ENCODE data around the gene ENAH.
A peak's percentile ranks its signal among the peaks of the same experiment; 100 is the strongest.

ENAH gene

GRCh38 chr1:225554216-225554812 lies 98.6 kb downstream of the ENAH start:
- DNase-seq: peak; percentile 35

GRCh38 chr1:225549821-225550220 lies 103.1 kb downstream of the ENAH start:
- no peak for DNase-seq

GRCh38 chr1:225548140-225548857 lies 104.6 kb downstream of the ENAH start:
- DNase-seq: no peak

GRCh38 chr1:225545649-225546048 lies 107.3 kb downstream of the ENAH start:
- DNase-seq: no peak

- no peak for DNase-seq
Observed at GRCh38 chr1:225544924-225545323, 108.0 kb downstream of the ENAH start.

- no peak for DNase-seq
Observed at GRCh38 chr1:225544263-225544662, 108.7 kb downstream of the ENAH start.

- no peak for DNase-seq
Observed at GRCh38 chr1:225543350-225543749, 109.6 kb downstream of the ENAH start.

GRCh38 chr1:225541383-225541782 lies 111.5 kb downstream of the ENAH start:
- DNase-seq: no peak

- no peak for DNase-seq
Observed at GRCh38 chr1:225539575-225539974, 113.3 kb downstream of the ENAH start.

GRCh38 chr1:225539069-225539468 lies 113.9 kb downstream of the ENAH start:
- DNase-seq: no peak

GRCh38 chr1:225537554-225538251 lies 115.2 kb downstream of the ENAH start:
- no peak for DNase-seq

- no peak for DNase-seq
Observed at GRCh38 chr1:225535280-225535679, 117.6 kb downstream of the ENAH start.

- no peak for DNase-seq
Observed at GRCh38 chr1:225534772-225535171, 118.2 kb downstream of the ENAH start.

GRCh38 chr1:225534135-225534534 lies 118.8 kb downstream of the ENAH start:
- no peak for DNase-seq

- no peak for DNase-seq
Observed at GRCh38 chr1:225533238-225533637, 119.7 kb downstream of the ENAH start.

GRCh38 chr1:225532240-225532944 lies 120.5 kb downstream of the ENAH start:
- no peak for DNase-seq

GRCh38 chr1:225529726-225530125 lies 123.2 kb downstream of the ENAH start:
- DNase-seq: no peak

- no peak for DNase-seq
Observed at GRCh38 chr1:225527575-225527974, 125.3 kb downstream of the ENAH start.

GRCh38 chr1:225526878-225527277 lies 126.0 kb downstream of the ENAH start:
- DNase-seq: no peak

GRCh38 chr1:225525377-225525776 lies 127.5 kb downstream of the ENAH start:
- no peak for DNase-seq

- DNase-seq: no peak
Observed at GRCh38 chr1:225524570-225524969, 128.4 kb downstream of the ENAH start.

- DNase-seq: no peak
Observed at GRCh38 chr1:225523263-225523950, 129.5 kb downstream of the ENAH start.

Data from CD4-positive, alpha-beta T cell treated with Interleukin-10 for 1 hour (primary cell).